ENCODE results near the gene CD1C.
"Not testable (repeated sequence)": the region's sequence is repeated elsewhere in the genome, so short reads cannot be mapped to it uniquely, and the experiment has no call there.

Gene CD1C

GRCh38 chr1:158289811-158290210 lies at the start of gene CD1C:
TSS of gene CD1C (plus strand) at chr1:158289923. CDS start at chr1:158290065, 142 bp downstream.
- no peak for TF ChIP-seq YY1 (IDR thresholded peaks at IDR 0.05; ENCODE audit: insufficient read depth, insufficient read length)
- no peak for TF ChIP-seq ZNF274 (IDR thresholded peaks at IDR 0.05; ENCODE audit: low read depth, low read length)
- no peak for TF ChIP-seq SUZ12 (IDR thresholded peaks at IDR 0.05; ENCODE audit: extremely low read depth, insufficient read depth, insufficient read length)
- no peak within 1 kb of the TSS for H3K9ac ChIP-seq (ENCODE audit: insufficient read length, low read depth)
- H3K4me3 ChIP-seq (ENCODE audit: insufficient read length, low read depth): no peak within 1 kb of the TSS
- no peak for DNase-seq (ENCODE audit: low read depth, low spot score)
- H3K27me3 ChIP-seq (ENCODE audit: insufficient read depth, insufficient read length): no peaks in the 10 kb centered on the region
- no peaks in the 10 kb centered on the region for H3K9me3 ChIP-seq (ENCODE audit: insufficient read depth, low read length)
- no peaks in the 10 kb centered on the region for H3K36me3 ChIP-seq (ENCODE audit: insufficient read depth, insufficient read length, low read length)
- H3K4me1 ChIP-seq (ENCODE audit: insufficient read depth, insufficient read length): no peaks in the 10 kb centered on the region

- H3K36me3 ChIP-seq (ENCODE audit: insufficient read depth, insufficient read length, low read length): no peaks in the 10 kb centered on the region
- DNase-seq (ENCODE audit: low read depth, low spot score): no peak
- no peaks in the 10 kb centered on the region for H3K27me3 ChIP-seq (ENCODE audit: insufficient read depth, insufficient read length)
- TF ChIP-seq YY1 (IDR thresholded peaks at IDR 0.05; ENCODE audit: insufficient read depth, insufficient read length) (no peak), SUZ12 (IDR thresholded peaks at IDR 0.05; ENCODE audit: extremely low read depth, insufficient read depth, insufficient read length) (no peak), ZNF274 (IDR thresholded peaks at IDR 0.05; ENCODE audit: low read depth, low read length) (no peak)
- H3K4me1 ChIP-seq (ENCODE audit: insufficient read depth, insufficient read length): no peaks in the 10 kb centered on the region
- no peak overlapping the region for H3K4me3 ChIP-seq (ENCODE audit: insufficient read length, low read depth)
- no peaks in the 10 kb centered on the region for H3K9me3 ChIP-seq (ENCODE audit: insufficient read depth, low read length)
- no peak overlapping the region for H3K9ac ChIP-seq (ENCODE audit: insufficient read length, low read depth)
Observed at GRCh38 chr1:158246650-158247049, 43.1 kb upstream of the CD1C start.

GRCh38 chr1:158248118-158248517 lies 41.6 kb upstream of the CD1C start:
- TF ChIP-seq ZNF274 (IDR thresholded peaks at IDR 0.05; ENCODE audit: low read depth, low read length) (no peak), YY1 (IDR thresholded peaks at IDR 0.05; ENCODE audit: insufficient read depth, insufficient read length) (no peak), SUZ12 (IDR thresholded peaks at IDR 0.05; ENCODE audit: extremely low read depth, insufficient read depth, insufficient read length) (no peak)
- no peak overlapping the region for H3K9ac ChIP-seq (ENCODE audit: insufficient read length, low read depth)
- H3K36me3 ChIP-seq (ENCODE audit: insufficient read depth, insufficient read length, low read length): no peaks in the 10 kb centered on the region
- no peaks in the 10 kb centered on the region for H3K27me3 ChIP-seq (ENCODE audit: insufficient read depth, insufficient read length)
- DNase-seq (ENCODE audit: low read depth, low spot score): no peak
- no peaks in the 10 kb centered on the region for H3K9me3 ChIP-seq (ENCODE audit: insufficient read depth, low read length)
- no peaks in the 10 kb centered on the region for H3K4me1 ChIP-seq (ENCODE audit: insufficient read depth, insufficient read length)
- no peak overlapping the region for H3K4me3 ChIP-seq (ENCODE audit: insufficient read length, low read depth)

GRCh38 chr1:158248771-158249170 lies 41.0 kb upstream of the CD1C start:
- no peak for DNase-seq (ENCODE audit: low read depth, low spot score)

GRCh38 chr1:158249646-158250045 lies 40.1 kb upstream of the CD1C start:
- TF ChIP-seq YY1 (IDR thresholded peaks at IDR 0.05; ENCODE audit: insufficient read depth, insufficient read length) (no peak), SUZ12 (IDR thresholded peaks at IDR 0.05; ENCODE audit: extremely low read depth, insufficient read depth, insufficient read length) (no peak), ZNF274 (IDR thresholded peaks at IDR 0.05; ENCODE audit: low read depth, low read length) (no peak)
- H3K4me3 ChIP-seq (ENCODE audit: insufficient read length, low read depth): no peak overlapping the region
- H3K9ac ChIP-seq (ENCODE audit: insufficient read length, low read depth): no peak overlapping the region
- H3K9me3 ChIP-seq (ENCODE audit: insufficient read depth, low read length): no peaks in the 10 kb centered on the region
- H3K27me3 ChIP-seq (ENCODE audit: insufficient read depth, insufficient read length): no peaks in the 10 kb centered on the region
- no peaks in the 10 kb centered on the region for H3K36me3 ChIP-seq (ENCODE audit: insufficient read depth, insufficient read length, low read length)
- no peak for DNase-seq (ENCODE audit: low read depth, low spot score)
- no peaks in the 10 kb centered on the region for H3K4me1 ChIP-seq (ENCODE audit: insufficient read depth, insufficient read length)

More at GRCh38 chr1:158248771-158249170, 41.0 kb upstream of the CD1C start:
- no peak for TF ChIP-seq SUZ12 (IDR thresholded peaks at IDR 0.05; ENCODE audit: extremely low read depth, insufficient read depth, insufficient read length)
- TF ChIP-seq YY1 (IDR thresholded peaks at IDR 0.05; ENCODE audit: insufficient read depth, insufficient read length): no peak
- no peak for TF ChIP-seq ZNF274 (IDR thresholded peaks at IDR 0.05; ENCODE audit: low read depth, low read length)
- no peaks in the 10 kb centered on the region for H3K9me3 ChIP-seq (ENCODE audit: insufficient read depth, low read length)
- no peak overlapping the region for H3K4me3 ChIP-seq (ENCODE audit: insufficient read length, low read depth)
- H3K9ac ChIP-seq (ENCODE audit: insufficient read length, low read depth): no peak overlapping the region
- no peaks in the 10 kb centered on the region for H3K36me3 ChIP-seq (ENCODE audit: insufficient read depth, insufficient read length, low read length)
- H3K27me3 ChIP-seq (ENCODE audit: insufficient read depth, insufficient read length): no peaks in the 10 kb centered on the region
- no peaks in the 10 kb centered on the region for H3K4me1 ChIP-seq (ENCODE audit: insufficient read depth, insufficient read length)

GRCh38 chr1:158251163-158251562 lies 38.6 kb upstream of the CD1C start:
- no peaks in the 10 kb centered on the region for H3K27me3 ChIP-seq (ENCODE audit: insufficient read depth, insufficient read length)
- no peak for TF ChIP-seq ZNF274 (IDR thresholded peaks at IDR 0.05; ENCODE audit: low read depth, low read length)
- no peak overlapping the region for H3K4me3 ChIP-seq (ENCODE audit: insufficient read length, low read depth)
- no peak for DNase-seq (ENCODE audit: low read depth, low spot score)
- H3K36me3 ChIP-seq (ENCODE audit: insufficient read depth, insufficient read length, low read length): no peaks in the 10 kb centered on the region
- no peaks in the 10 kb centered on the region for H3K4me1 ChIP-seq (ENCODE audit: insufficient read depth, insufficient read length)
- no peaks in the 10 kb centered on the region; the same call in 1 of the 2 replicates for H3K9me3 ChIP-seq (ENCODE audit: insufficient read depth, low read length)
- H3K9ac ChIP-seq (ENCODE audit: insufficient read length, low read depth): no peak overlapping the region

- DNase-seq (ENCODE audit: low read depth, low spot score): no peak
- Histone ChIP-seq H3K36me3 (ENCODE audit: insufficient read depth, insufficient read length, low read length) (no peaks in the 10 kb centered on the region), H3K9me3 (ENCODE audit: insufficient read depth, low read length) (no peaks in the 10 kb centered on the region; the same call in 1 of the 2 replicates), H3K9ac (ENCODE audit: insufficient read length, low read depth) (no peak overlapping the region), H3K4me3 (ENCODE audit: insufficient read length, low read depth) (no peak overlapping the region), H3K27me3 (ENCODE audit: insufficient read depth, insufficient read length) (no peaks in the 10 kb centered on the region), H3K4me1 (ENCODE audit: insufficient read depth, insufficient read length) (no peaks in the 10 kb centered on the region)
- TF ChIP-seq ZNF274 (IDR thresholded peaks at IDR 0.05; ENCODE audit: low read depth, low read length): no peak
- no peak for TF ChIP-seq SUZ12 (IDR thresholded peaks at IDR 0.05; ENCODE audit: extremely low read depth, insufficient read depth, insufficient read length)
- no peak for TF ChIP-seq YY1 (IDR thresholded peaks at IDR 0.05; ENCODE audit: insufficient read depth, insufficient read length)
Observed at GRCh38 chr1:158255656-158256055, 34.1 kb upstream of the CD1C start.

GRCh38 chr1:158256747-158257146 lies 33.0 kb upstream of the CD1C start:
- not testable (repeated sequence) for H3K36me3 ChIP-seq (ENCODE audit: insufficient read depth, insufficient read length, low read length); H3K9me3 ChIP-seq (ENCODE audit: insufficient read depth, low read length); H3K9ac ChIP-seq (ENCODE audit: insufficient read length, low read depth); H3K4me1 ChIP-seq (ENCODE audit: insufficient read depth, insufficient read length); H3K27me3 ChIP-seq (ENCODE audit: insufficient read depth, insufficient read length); DNase-seq (ENCODE audit: low read depth, low spot score); H3K4me3 ChIP-seq (ENCODE audit: insufficient read length, low read depth)

Data from NT2/D1 (cell line).